ENCODE data around the gene TK2. TPM values are rescaled to one million over a fixed set of nuclear protein-coding genes. Genes with fewer than 3 reads are reported as not detected.
"Not testable (repeated sequence)": the region's sequence is repeated elsewhere in the genome, so short reads cannot be mapped to it uniquely, and the experiment has no call there.

The TK2 gene
- total RNA-seq, 1 donor from 2014 or later = 36.1 TPM

DNA sequence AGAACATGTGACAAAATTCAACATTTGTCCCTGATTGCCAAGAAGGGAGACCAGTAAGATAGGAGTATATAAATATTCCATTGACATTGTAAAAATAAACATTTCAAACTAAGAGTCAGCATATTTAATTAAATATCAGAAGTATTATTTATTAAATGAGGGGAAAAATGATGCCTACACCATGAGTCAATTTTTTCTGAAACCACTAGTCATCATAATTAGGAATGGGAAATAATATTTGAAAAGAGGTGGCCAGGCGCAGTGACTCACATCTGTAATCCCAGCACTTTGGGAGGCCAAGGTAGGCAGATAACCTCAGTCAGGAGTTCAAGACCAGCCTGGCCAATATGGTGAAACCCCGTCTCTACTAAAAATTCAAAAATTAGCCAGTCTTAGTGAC lies 18.4 kb upstream of the TK2 start:
- no peaks in the 10 kb centered on the region for H3K27me3 ChIP-seq
- no peaks in the 10 kb centered on the region for H3K9me3 ChIP-seq
- no peak overlapping the region for H3K4me3 ChIP-seq
- H3K4me1 ChIP-seq = no peaks in the 10 kb centered on the region
- peaks cover 35% of the 10 kb centered on the region for H3K36me3 ChIP-seq
- TF ChIP-seq, protein P1, sequence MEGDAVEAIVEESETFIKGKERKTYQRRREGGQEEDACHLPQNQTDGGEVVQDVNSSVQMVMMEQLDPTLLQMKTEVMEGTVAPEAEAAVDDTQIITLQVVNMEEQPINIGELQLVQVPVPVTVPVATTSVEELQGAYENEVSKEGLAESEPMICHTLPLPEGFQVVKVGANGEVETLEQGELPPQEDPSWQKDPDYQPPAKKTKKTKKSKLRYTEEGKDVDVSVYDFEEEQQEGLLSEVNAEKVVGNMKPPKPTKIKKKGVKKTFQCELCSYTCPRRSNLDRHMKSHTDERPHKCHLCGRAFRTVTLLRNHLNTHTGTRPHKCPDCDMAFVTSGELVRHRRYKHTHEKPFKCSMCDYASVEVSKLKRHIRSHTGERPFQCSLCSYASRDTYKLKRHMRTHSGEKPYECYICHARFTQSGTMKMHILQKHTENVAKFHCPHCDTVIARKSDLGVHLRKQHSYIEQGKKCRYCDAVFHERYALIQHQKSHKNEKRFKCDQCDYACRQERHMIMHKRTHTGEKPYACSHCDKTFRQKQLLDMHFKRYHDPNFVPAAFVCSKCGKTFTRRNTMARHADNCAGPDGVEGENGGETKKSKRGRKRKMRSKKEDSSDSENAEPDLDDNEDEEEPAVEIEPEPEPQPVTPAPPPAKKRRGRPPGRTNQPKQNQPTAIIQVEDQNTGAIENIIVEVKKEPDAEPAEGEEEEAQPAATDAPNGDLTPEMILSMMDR (IDR thresholded peaks at IDR 0.05) = no peak
- ATAC-seq = no peak
- no peak for DNase-seq
- intact Hi-C loops (cut with DNase I) = no loop called here
- no peak overlapping the region for H3K27ac ChIP-seq

DNA sequence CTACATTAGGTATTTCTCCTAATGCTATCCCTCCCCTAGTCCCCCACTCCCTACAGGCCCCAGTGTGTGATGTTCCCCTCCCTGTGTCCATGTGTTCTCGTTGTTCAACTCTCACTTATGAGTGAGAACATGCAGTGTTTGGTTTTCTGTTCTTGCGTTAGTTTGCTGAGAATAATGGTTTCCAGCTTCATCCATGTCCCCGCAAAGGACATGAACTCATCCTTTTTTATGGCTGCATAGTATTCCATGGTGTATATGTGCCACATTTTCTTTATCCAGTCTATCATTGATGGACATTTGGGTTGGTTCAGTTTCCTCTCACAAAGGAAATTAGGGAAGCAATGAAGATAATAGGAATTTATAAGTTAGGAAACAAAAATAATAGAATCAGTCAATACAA lies 17.3 kb upstream of the TK2 start:
- H3K27me3 ChIP-seq; DNase-seq; H3K27ac ChIP-seq; ATAC-seq; H3K4me1 ChIP-seq; intact Hi-C loops (cut with DNase I); H3K4me3 ChIP-seq; H3K9me3 ChIP-seq: not testable (repeated sequence)
- peaks cover 38% of the 10 kb centered on the region for H3K36me3 ChIP-seq

DNA sequence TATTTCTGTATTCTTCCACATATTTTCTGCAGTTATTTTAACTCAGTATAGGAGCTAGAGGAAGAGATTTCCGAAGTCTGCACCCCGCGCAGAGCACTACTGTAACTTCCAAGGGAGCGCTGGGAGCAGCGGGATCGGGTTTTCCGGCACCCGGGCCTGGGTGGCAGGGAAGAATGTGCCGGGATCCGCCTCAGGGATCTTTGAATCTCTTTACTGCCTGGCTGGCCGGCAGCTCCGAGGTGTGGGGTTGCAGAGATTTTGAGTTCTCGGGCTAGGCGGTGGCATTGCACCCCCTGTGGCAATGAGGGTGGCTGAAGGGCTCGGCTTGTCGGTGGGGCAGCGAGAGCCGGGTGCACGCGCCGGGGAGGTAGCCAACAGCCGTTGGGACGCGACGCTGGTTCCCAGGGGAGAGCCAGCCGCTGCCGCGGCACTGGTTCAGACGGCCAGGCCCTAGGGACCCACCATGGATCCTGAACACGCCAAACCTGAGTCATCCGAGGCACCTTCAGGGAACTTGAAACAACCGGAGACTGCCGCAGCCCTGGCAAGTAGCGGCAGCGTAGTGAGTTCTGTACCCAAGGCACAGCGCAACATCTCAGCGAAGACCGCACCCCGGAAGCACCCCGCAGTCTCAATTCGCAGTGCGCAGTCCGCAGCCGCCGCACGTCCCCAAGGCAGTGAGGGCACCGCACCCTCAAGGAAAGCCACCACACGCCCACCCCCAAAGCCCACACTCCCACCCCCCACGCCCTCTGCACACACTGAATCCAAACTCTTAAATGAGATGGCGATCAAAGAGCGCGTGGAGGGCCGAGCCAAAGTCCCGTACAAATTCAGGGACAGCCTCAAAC lies 16.4 kb upstream of the TK2 start, which contains the start of gene CMTM1:
CMTM1 (plus strand) TSS at position 389 of the 851 bp plus-strand sequence; CDS start at position 464, 75 bp downstream.
- Histone ChIP-seq H3K4me3 (no peak within 1 kb of the TSS), H3K4me1 (no peaks in the 10 kb centered on the region), H3K9me3 (no peaks in the 10 kb centered on the region), H3K27ac (no peak within 1 kb of the TSS), H3K27me3 (no peaks in the 10 kb centered on the region), H3K36me3 (peaks cover 38% of the 10 kb centered on the region)
- intact Hi-C loops (cut with DNase I) = no loop called here
- TF ChIP-seq, protein P1 (IDR thresholded peaks at IDR 0.05) = no peak
- ATAC-seq = no peak
- DNase-seq = no peak

DNA sequence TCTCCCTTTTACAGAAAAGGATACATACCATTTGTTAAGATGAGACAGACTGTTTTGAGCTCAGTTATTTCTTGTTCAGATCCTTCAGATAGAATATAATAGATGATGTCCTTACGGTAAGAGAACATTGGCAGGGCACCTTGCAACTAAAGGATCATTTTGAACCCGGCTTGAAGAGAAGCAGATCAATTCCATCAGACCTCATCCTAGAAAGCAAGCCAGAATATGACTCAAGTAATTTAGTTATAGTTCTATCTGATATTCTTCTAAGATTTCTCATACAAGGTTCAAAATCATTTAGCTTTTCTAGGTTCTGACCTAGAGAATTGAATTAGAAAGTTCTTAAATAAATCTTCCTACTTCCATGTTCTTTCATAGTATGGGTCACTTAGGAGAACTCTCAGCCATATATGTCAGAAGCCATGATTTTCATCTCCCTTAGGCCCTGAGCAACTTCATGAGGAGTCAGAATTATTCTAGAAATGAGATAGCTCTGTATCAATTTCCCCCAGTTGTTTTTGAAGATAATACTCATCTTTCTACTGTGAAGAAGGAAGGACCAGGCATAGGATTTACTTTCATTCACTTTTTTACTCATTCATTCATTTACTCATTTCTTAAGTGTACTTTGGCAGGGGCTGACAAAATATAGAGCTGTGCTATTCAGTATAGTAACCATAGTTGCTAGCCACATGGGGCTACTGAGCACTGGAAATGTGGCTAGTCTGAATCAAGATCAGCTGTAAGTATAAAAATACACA lies 13.8 kb upstream of the TK2 start:
- Histone ChIP-seq H3K36me3 (peaks cover 51% of the 10 kb centered on the region), H3K4me3 (no peak overlapping the region), H3K9me3 (no peaks in the 10 kb centered on the region), H3K4me1 (no peaks in the 10 kb centered on the region), H3K27ac (no peak overlapping the region), H3K27me3 (no peaks in the 10 kb centered on the region)
- ATAC-seq (no peak), DNase-seq (no peak)
- TF ChIP-seq, protein P1 (IDR thresholded peaks at IDR 0.05) = no peak
- intact Hi-C loops (cut with DNase I) = no loop called here

DNA sequence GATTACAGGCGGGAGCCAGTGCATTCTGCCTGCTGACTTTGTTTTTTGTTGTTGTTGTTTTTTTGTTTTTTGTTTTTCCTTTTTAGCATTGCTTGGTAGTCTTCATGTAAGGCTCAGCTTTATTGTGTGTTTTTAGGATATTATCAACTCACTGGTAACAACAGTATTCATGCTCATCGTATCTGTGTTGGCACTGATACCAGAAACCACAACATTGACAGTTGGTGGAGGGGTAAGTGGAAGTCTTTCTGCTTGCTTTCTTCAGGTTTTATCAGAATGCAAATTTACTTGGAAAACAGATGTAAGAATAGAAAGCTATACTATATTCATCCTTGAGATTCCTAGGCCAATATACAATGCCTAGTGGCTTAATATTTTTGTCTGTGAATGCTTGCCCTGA lies 13.1 kb upstream of the TK2 start:
- Histone ChIP-seq H3K4me1 (no peaks in the 10 kb centered on the region), H3K27me3 (no peaks in the 10 kb centered on the region), H3K27ac (no peak overlapping the region), H3K36me3 (peaks cover 56% of the 10 kb centered on the region), H3K4me3 (no peak overlapping the region), H3K9me3 (no peaks in the 10 kb centered on the region)
- intact Hi-C loops (cut with DNase I) = no loop called here
- ATAC-seq (no peak), DNase-seq (no peak)
- TF ChIP-seq, protein P1 (IDR thresholded peaks at IDR 0.05) = no peak

DNA sequence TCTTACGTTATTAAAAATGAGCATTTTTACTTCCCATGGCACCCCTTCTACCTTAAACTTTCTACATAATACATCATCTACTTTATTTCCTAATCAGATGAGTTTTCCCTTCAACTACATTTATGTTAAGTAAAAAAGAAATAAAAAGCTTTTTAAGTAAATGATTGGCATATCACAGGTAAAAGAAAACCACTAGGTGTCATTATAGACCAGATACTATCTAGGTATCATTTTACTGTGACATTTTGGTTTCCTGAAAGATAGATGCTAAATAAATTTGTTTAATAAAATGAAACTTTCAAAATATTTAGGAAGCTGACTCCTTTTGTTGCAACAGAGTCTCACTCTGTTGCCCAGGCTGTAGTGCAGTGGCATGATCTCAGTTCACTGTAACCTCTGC lies 12.5 kb upstream of the TK2 start:
- no peaks in the 10 kb centered on the region for H3K27me3 ChIP-seq
- TF ChIP-seq, protein P1 (IDR thresholded peaks at IDR 0.05) = no peak
- H3K27ac ChIP-seq = no peak overlapping the region
- no peak overlapping the region for H3K4me3 ChIP-seq
- ATAC-seq (no peak), DNase-seq (no peak)
- intact Hi-C loops (cut with DNase I) = no loop called here
- peaks cover 61% of the 10 kb centered on the region for H3K36me3 ChIP-seq
- H3K4me1 ChIP-seq = no peaks in the 10 kb centered on the region
- no peaks in the 10 kb centered on the region for H3K9me3 ChIP-seq
